H1 (cell line): Measurements from ENCODE around the gene ISM1. TPM values are rescaled to one million over a fixed set of nuclear protein-coding genes. Genes with fewer than 3 reads are reported as not detected.

Experiments
- CHD2 ChIP-seq: IDR thresholded peaks from 2 replicates; pipeline ENCODE4 v1.6.1; 2012; ENCODE audit warnings: low read length, improper control_type of control experiment
- CTCF ChIP-seq, 3 experiments: IDR thresholded peaks; 1 replicate in 2 of 3; 2 replicates in 1 of 3; pipeline versions ENCODE4 v1.5.1 to v1.6.1; 2011; ENCODE audit warnings: low read length in 3 of 3, mild to moderate bottlenecking in 3 of 3, inconsistent platforms in 2 of 3, low read depth in 1 of 3, moderate library complexity in 1 of 3; ENCODE audit not compliant: insufficient read depth in 1 of 3; ENCODE audit errors: control extremely low read depth in 1 of 3
- EP300 ChIP-seq, 2 experiments: IDR thresholded peaks; 1 replicate in 1 of 2; 2 replicates in 1 of 2; pipeline ENCODE4 v1.6.1; 2011 to 2012; ENCODE audit warnings: low read depth in 2 of 2, low read length in 2 of 2, mild to moderate bottlenecking in 2 of 2, borderline replicate concordance in 1 of 2, inconsistent platforms in 1 of 2, moderate library complexity in 1 of 2
- HDAC6 ChIP-seq: IDR thresholded peaks from one replicate; pipeline ENCODE4 v1.7.1; 2012; ENCODE audit warnings: low read depth, mild to moderate bottlenecking, inconsistent platforms, low read length, moderate library complexity
- JUN ChIP-seq: IDR thresholded peaks from 2 replicates; pipeline ENCODE4 v1.6.1; 2011; ENCODE audit warnings: low read depth, mild to moderate bottlenecking, improper control_type of control experiment, low read length
- MAFK ChIP-seq: IDR thresholded peaks from 2 replicates; pipeline ENCODE4 v1.6.1; 2012; ENCODE audit warnings: low read depth, mild to moderate bottlenecking, improper control_type of control experiment, low read length
- PHF8 ChIP-seq: fragments of 200-600 bp; sonication (generic); conservative IDR thresholded peaks from 2 replicates; pipeline ENCODE4 v1.7.1; 2012; ENCODE audit warnings: low read depth, mild to moderate bottlenecking, inconsistent platforms, low read length, moderate library complexity
- TBP ChIP-seq: IDR thresholded peaks from 2 replicates; pipeline ENCODE4 v1.6.1; 2011; ENCODE audit warnings: low read depth, low read length, improper control_type of control experiment
- TEAD4 ChIP-seq: IDR thresholded peaks from 2 replicates; pipeline ENCODE4 v1.6.1; 2012; ENCODE audit warnings: low read depth, low read length, inconsistent platforms, mixed read lengths
- ZNF274 ChIP-seq: IDR thresholded peaks from 2 replicates; pipeline ENCODE4 v1.7.0; 2012; ENCODE audit warnings: low read length, borderline replicate concordance; ENCODE audit errors: extremely low read depth
- polyA plus RNA-seq, 7 experiments: library from polyadenylated mRNA; depleted of rRNA in 3 of 7; stranded (reverse) in 5 of 7; unstranded in 2 of 7; fragments of >200 nt in 5 of 7; fragments of 200-250 nt in 2 of 7; gene quantifications; 1 replicate in 5 of 7; 2 replicates in 1 of 7; 4 replicates in 1 of 7; pipeline versions ENCODE4 v1.2.1 to v1.2.3, GENCODE V29; 2011 to 2013; ENCODE audit warnings: missing spikeins in 2 of 7, mixed read lengths in 2 of 7
- total RNA-seq: library from RNA; stranded (reverse); fragmentation: NEBNext Ultra II Directional; extraction: Animal tissue kit (Norgen Biotek cat#: 25700); gene quantifications from 2 replicates; pipeline ENCODE4 v1.2.1, GENCODE V29; 2021

The ISM1 gene
- total and polyA plus RNA-seq, 2 of the 8 experiments (the other 6 are each of a cell fraction or from before 2014, with no cell fraction given) = 0.62 to 0.97 TPM

GRCh38 chr20:13325033-13325432 lies 104.0 kb downstream of the ISM1 start (continued):
- no peak for TF ChIP-seq EP300 (IDR thresholded peaks at IDR 0.05; ENCODE audit: borderline replicate concordance in 1 of 2, low read depth in 2 of 2, low read length in 2 of 2)
- no peak for TF ChIP-seq TBP
- TF ChIP-seq PHF8 = no peak
- no peak for TF ChIP-seq TEAD4
- no peak for TF ChIP-seq JUN
- TF ChIP-seq CTCF (IDR thresholded peaks at IDR 0.05; ENCODE audit: control extremely low read depth in 1 of 3, insufficient read depth in 1 of 3, low read depth in 1 of 3, low read length in 3 of 3) = peak; percentile 81 to 85 (median 81)
- TF ChIP-seq CHD2 = peak; percentile 51; the same call in 1 of the 2 replicates
- no peak for TF ChIP-seq HDAC6
- no peak for TF ChIP-seq MAFK
- no peak for TF ChIP-seq ZNF274
